ENCODE data around the gene TMEM200C. TPM values are rescaled to one million over a fixed set of nuclear protein-coding genes. Genes with fewer than 3 reads are reported as not detected.

The TMEM200C gene
- total RNA-seq, 1 donor from 2014 or later, result 13.8 TPM

DNA sequence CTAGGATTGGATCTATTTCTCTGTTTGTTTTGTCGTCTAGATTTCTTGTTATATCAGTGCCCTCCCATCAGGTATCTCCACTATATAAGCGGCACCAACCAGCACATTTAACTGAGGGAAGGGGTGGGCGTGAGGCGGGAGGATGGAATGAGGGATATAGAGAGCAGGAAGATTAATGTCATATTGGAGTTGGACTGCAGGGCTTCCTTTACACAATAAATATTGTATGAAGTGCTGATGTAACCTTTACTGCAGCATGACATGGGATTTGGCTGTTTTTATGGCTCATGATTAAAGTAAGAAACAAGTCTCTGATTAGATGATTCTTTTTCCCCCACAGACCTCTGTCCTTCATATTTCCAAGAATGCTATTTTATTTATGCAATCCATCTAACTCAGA is 54.8 kb downstream of the TMEM200C start:
- no peak for TF ChIP-seq CTCF (IDR thresholded peaks at IDR 0.05; ENCODE audit: partially characterized antibody, unreplicated experiment)
- H3K9me3 Mint-ChIP-seq (ENCODE audit: unreplicated experiment), result no peaks in the 10 kb centered on the region
- H3K4me3 Mint-ChIP-seq (ENCODE audit: unreplicated experiment), result no peak overlapping the region
- H3K36me3 Mint-ChIP-seq (ENCODE audit: unreplicated experiment), result peaks cover 1% of the 10 kb centered on the region
- no peak overlapping the region for H3K27ac Mint-ChIP-seq (ENCODE audit: unreplicated experiment)
- no peaks in the 10 kb centered on the region for H3K27me3 Mint-ChIP-seq (ENCODE audit: unreplicated experiment)
- no peak for DNase-seq
- H3K4me1 Mint-ChIP-seq (ENCODE audit: low read depth, unreplicated experiment), result peaks cover 2% of the 10 kb centered on the region

GRCh38 chr18:5840025-5840424 is 55.3 kb downstream of the TMEM200C start:
- no peak for TF ChIP-seq CTCF (IDR thresholded peaks at IDR 0.05; ENCODE audit: partially characterized antibody, unreplicated experiment)
- Mint-ChIP-seq H3K9me3 (ENCODE audit: unreplicated experiment) (no peaks in the 10 kb centered on the region), H3K4me3 (ENCODE audit: unreplicated experiment) (no peak overlapping the region), H3K27ac (ENCODE audit: unreplicated experiment) (no peak overlapping the region), H3K4me1 (ENCODE audit: low read depth, unreplicated experiment) (peaks cover 2% of the 10 kb centered on the region), H3K27me3 (ENCODE audit: unreplicated experiment) (no peaks in the 10 kb centered on the region), H3K36me3 (ENCODE audit: unreplicated experiment) (no peaks in the 10 kb centered on the region)
- no peak for DNase-seq

DNA sequence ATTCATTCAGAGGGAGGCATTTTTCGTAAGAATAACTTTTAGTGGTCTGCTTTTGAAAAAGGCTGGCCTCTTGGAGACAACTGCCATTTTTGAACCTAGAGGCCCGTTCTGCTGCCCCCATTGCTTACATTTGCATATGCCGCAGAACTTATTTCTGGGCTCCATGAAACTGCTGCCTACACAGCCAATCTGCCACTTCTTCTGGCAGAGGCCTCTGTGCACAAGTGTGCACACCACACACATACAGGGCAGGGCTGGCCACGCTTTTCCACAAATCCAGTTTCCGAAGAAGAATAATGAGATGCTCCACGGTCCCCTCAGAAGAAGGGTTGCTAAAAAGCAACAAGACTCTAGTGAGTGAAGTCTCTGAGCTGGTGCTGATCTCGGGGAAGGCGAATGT is 56.2 kb downstream of the TMEM200C start:
- Mint-ChIP-seq H3K9me3 (ENCODE audit: unreplicated experiment) (no peaks in the 10 kb centered on the region), H3K4me3 (ENCODE audit: unreplicated experiment) (no peak overlapping the region), H3K27ac (ENCODE audit: unreplicated experiment) (no peak overlapping the region), H3K27me3 (ENCODE audit: unreplicated experiment) (no peaks in the 10 kb centered on the region), H3K4me1 (ENCODE audit: low read depth, unreplicated experiment) (peaks cover 2% of the 10 kb centered on the region), H3K36me3 (ENCODE audit: unreplicated experiment) (no peaks in the 10 kb centered on the region)
- DNase-seq, result no peak
- no peak for TF ChIP-seq CTCF (IDR thresholded peaks at IDR 0.05; ENCODE audit: partially characterized antibody, unreplicated experiment)

Small RNAs within 50 kb of the gene (microRNA-seq; reads per million reads assigned to microRNA genes)
- not detected for gene MIR3976 (ENCODE audit: unreplicated experiment)

Measured in glutamatergic neuron (in vitro differentiated cells).